Astrocyte (in vitro differentiated cells and primary cell): ENCODE data around the gene PUM2. TPM values are rescaled to one million over a fixed set of nuclear protein-coding genes. Genes with fewer than 3 reads are reported as not detected.

Source experiments
- DNase-seq: peaks from one replicate; pipeline ENCODE4 v3.0.0-alpha.2; 2010; ENCODE audit warnings: low read depth
- FAIRE-seq: peaks from 2 replicates; lab custom pipeline; 2011; peaks lifted over from hg19 to GRCh38; lab: Jason Lieb, UNC
- H2AFZ ChIP-seq: 2 replicates; pipeline ENCODE4 v1.6.0; 2012; ENCODE audit warnings: low read depth, low read length, inconsistent platforms
- H3K27ac ChIP-seq: 2 replicates; pipeline ENCODE4 v1.5.1; 2011; ENCODE audit warnings: low read depth, low read length, inconsistent platforms
- H3K27me3 ChIP-seq: 2 replicates; pipeline ENCODE4 v1.6.0; 2011; ENCODE audit warnings: low read length, inconsistent platforms; ENCODE audit not compliant: insufficient read depth
- H3K36me3 ChIP-seq: 2 replicates; pipeline ENCODE4 v1.5.1; 2011; ENCODE audit warnings: low read length, inconsistent platforms; ENCODE audit not compliant: insufficient read depth
- H3K4me1 ChIP-seq: 2 replicates; pipeline ENCODE4 v1.5.1; 2011; ENCODE audit warnings: low read length, inconsistent platforms; ENCODE audit not compliant: insufficient read depth
- H3K4me2 ChIP-seq: 2 replicates; pipeline ENCODE4 v1.6.0; 2012; ENCODE audit warnings: low read length, inconsistent platforms
- H3K4me3 ChIP-seq: 2 replicates; pipeline ENCODE4 v1.5.1; 2011; ENCODE audit warnings: low read depth, mild to moderate bottlenecking, low read length, inconsistent platforms; ENCODE audit not compliant: insufficient read depth
- H3K79me2 ChIP-seq: 2 replicates; pipeline ENCODE4 v1.6.0; 2012; ENCODE audit warnings: mild to moderate bottlenecking, low read length, inconsistent platforms; ENCODE audit not compliant: insufficient read depth
- H3K9ac ChIP-seq: 2 replicates; pipeline ENCODE4 v1.6.0; 2012; ENCODE audit warnings: mild to moderate bottlenecking, low read length, inconsistent platforms
- H3K9me3 ChIP-seq: 2 replicates; pipeline ENCODE4 v1.5.1; 2012; ENCODE audit warnings: low read depth, mild to moderate bottlenecking, low read length, inconsistent platforms; ENCODE audit not compliant: insufficient read depth
- H4K20me1 ChIP-seq: 2 replicates; pipeline ENCODE4 v1.6.0; 2012; ENCODE audit warnings: low read length, inconsistent platforms; ENCODE audit not compliant: insufficient read depth
- H3K27ac Mint-ChIP-seq: one replicate; pipeline ENCODE4 v1.8.0; 2021; ENCODE audit warnings: mild to moderate bottlenecking, mixed read lengths; ENCODE audit not compliant: unreplicated experiment
- H3K27me3 Mint-ChIP-seq: one replicate; pipeline ENCODE4 v1.8.0; 2021; ENCODE audit warnings: low read depth, mixed read lengths; ENCODE audit not compliant: unreplicated experiment
- H3K36me3 Mint-ChIP-seq: one replicate; pipeline ENCODE4 v1.8.0; 2021; ENCODE audit warnings: low read depth, mixed read lengths; ENCODE audit not compliant: unreplicated experiment
- H3K4me1 Mint-ChIP-seq: one replicate; pipeline ENCODE4 v1.8.0; 2021; ENCODE audit warnings: low read depth, mixed read lengths; ENCODE audit not compliant: unreplicated experiment
- H3K4me3 Mint-ChIP-seq: one replicate; pipeline ENCODE4 v1.8.0; 2021; ENCODE audit warnings: mild to moderate bottlenecking, moderate library complexity, mixed read lengths; ENCODE audit not compliant: unreplicated experiment
- H3K9me3 Mint-ChIP-seq: one replicate; pipeline ENCODE4 v1.8.0; 2021; ENCODE audit warnings: mild to moderate bottlenecking, mixed read lengths; ENCODE audit not compliant: unreplicated experiment
- CTCF ChIP-seq: IDR thresholded peaks from 2 replicates; pipeline ENCODE4 v1.5.1; 2011; ENCODE audit warnings: low read depth, mild to moderate bottlenecking, inconsistent platforms, low read length, moderate library complexity; ENCODE audit not compliant: insufficient read depth
- EZH2 ChIP-seq: IDR thresholded peaks from 2 replicates; pipeline ENCODE4 v1.6.1; 2012; ENCODE audit warnings: mild to moderate bottlenecking, low read length, inconsistent platforms; ENCODE audit not compliant: insufficient read depth
- total RNA-seq: library from RNA; stranded (reverse); gene quantifications from 2 replicates; pipeline ENCODE4 v1.2.1, GENCODE V29; 2021

Gene PUM2
- total RNA-seq, 1 donor from 2014 or later: 69.4 TPM

GRCh38 chr2:20225294-20226151 lies 125.1 kb downstream of the PUM2 start:
- H4K20me1 ChIP-seq: no peaks in the 10 kb centered on the region
- TF ChIP-seq EZH2: no peak
- TF ChIP-seq CTCF: no peak
- DNase-seq (no peak), FAIRE-seq (no peak)
- H3K27ac Mint-ChIP-seq: no peak overlapping the region
- peaks cover 8% of the 10 kb centered on the region for H3K27me3 Mint-ChIP-seq
- H3K9me3 Mint-ChIP-seq: no peaks in the 10 kb centered on the region
- peak overlapping the region; percentile 76 for H2AFZ ChIP-seq
- H3K4me3 ChIP-seq: peak overlapping the region; percentile 54
- peak overlapping the region; percentile 52 for H3K9ac ChIP-seq
- peaks cover 25% of the 10 kb centered on the region for H3K79me2 ChIP-seq
- peak overlapping the region; percentile 75 for H3K4me3 Mint-ChIP-seq
- no peak overlapping the region for H3K27ac ChIP-seq
- no peaks in the 10 kb centered on the region for H3K9me3 ChIP-seq
- no peaks in the 10 kb centered on the region for H3K36me3 ChIP-seq
- peaks cover 21% of the 10 kb centered on the region for H3K4me1 Mint-ChIP-seq
- H3K36me3 Mint-ChIP-seq: no peaks in the 10 kb centered on the region
- peak overlapping the region; percentile 97 for H3K4me2 ChIP-seq
- peaks cover 30% of the 10 kb centered on the region for H3K4me1 ChIP-seq
- no peaks in the 10 kb centered on the region for H3K27me3 ChIP-seq

GRCh38 chr2:20224716-20225293 lies 125.8 kb downstream of the PUM2 start, which contains the start of gene SDC1:
Gene SDC1, minus strand, starts transcription at chr2:20225130. Its CDS starts 263 bp downstream, at chr2:20224867.
- peak within 1 kb of the TSS; percentile 66 for H3K27ac ChIP-seq
- H3K4me2 ChIP-seq: peak within 1 kb of the TSS; percentile 97
- Mint-ChIP-seq H3K4me3 (peak within 1 kb of the TSS; percentile 82), H3K36me3 (no peaks in the 10 kb centered on the region), H3K27ac (no peak within 1 kb of the TSS), H3K4me1 (peaks cover 21% of the 10 kb centered on the region), H3K27me3 (peaks cover 8% of the 10 kb centered on the region), H3K9me3 (no peaks in the 10 kb centered on the region)
- peak within 1 kb of the TSS; percentile 81 for H3K9ac ChIP-seq
- peak within 1 kb of the TSS; percentile 72 for H3K4me3 ChIP-seq
- H3K27me3 ChIP-seq: no peaks in the 10 kb centered on the region
- no peaks in the 10 kb centered on the region for H3K9me3 ChIP-seq
- H2AFZ ChIP-seq: peak within 1 kb of the TSS; percentile 88
- no peak for FAIRE-seq
- peaks cover 33% of the 10 kb centered on the region for H3K79me2 ChIP-seq
- DNase-seq: peak; percentile 41
- H3K4me1 ChIP-seq: peaks cover 30% of the 10 kb centered on the region
- no peaks in the 10 kb centered on the region for H4K20me1 ChIP-seq
- TF ChIP-seq EZH2 (no peak), CTCF (no peak)
- no peaks in the 10 kb centered on the region for H3K36me3 ChIP-seq
